Spleen (tissue), 11 donors: ENCODE measurements around the gene LGMN. TPM values are rescaled to one million over a fixed set of nuclear protein-coding genes. Genes with fewer than 3 reads are reported as not detected.

Experiments
- DNase-seq: peaks from one replicate; pipeline ENCODE4 v3.0.0-alpha.2; 2020
- H3K27ac ChIP-seq, 8 donors: fragments of 200-600 bp; sonication (generic) in 7 of 8; 1 replicate in 4 of 8; 2 replicates in 4 of 8; pipeline versions ENCODE4 v1.5.0 to v1.8.0; 2016 to 2021; ENCODE audit warnings: inconsistent platforms in 4 of 8, mild to moderate bottlenecking in 4 of 8, moderate library complexity in 1 of 8
- H3K27me3 ChIP-seq, 7 donors: fragments of 200-600 bp; sonication (generic) in 6 of 7; replicated peaks in 1 of 7; 1 replicate in 4 of 7; 2 replicates in 3 of 7; pipeline versions ENCODE4 v1.5.0 to v1.8.0; 2016 to 2021; ENCODE audit warnings: inconsistent platforms in 3 of 7, mild to moderate bottlenecking in 1 of 7
- H3K36me3 ChIP-seq, 6 donors: fragments of 200-600 bp; sonication (generic) in 5 of 6; 1 replicate in 4 of 6; 2 replicates in 2 of 6; pipeline versions ENCODE4 v1.5.0 to v1.8.0; 2016 to 2021; ENCODE audit warnings: inconsistent platforms in 2 of 6
- H3K4me1 ChIP-seq, 6 donors: fragments of 200-600 bp; sonication (generic) in 5 of 6; 1 replicate in 3 of 6; 2 replicates in 3 of 6; pipeline versions ENCODE4 v1.5.0 to v1.8.0; 2016 to 2021; ENCODE audit warnings: inconsistent platforms in 3 of 6
- H3K4me3 ChIP-seq, 8 donors: fragments of 200-600 bp; sonication (generic) in 7 of 8; 1 replicate in 4 of 8; 2 replicates in 4 of 8; pipeline versions ENCODE4 v1.5.0 to v1.8.0; 2016 to 2021; ENCODE audit warnings: inconsistent platforms in 4 of 8, mild to moderate bottlenecking in 4 of 8, moderate library complexity in 2 of 8
- H3K9me3 ChIP-seq, 8 donors: fragments of 200-600 bp; sonication (generic) in 7 of 8; 1 replicate in 4 of 8; 2 replicates in 4 of 8; pipeline versions ENCODE4 v1.5.0 to v1.8.0; 2016 to 2021; ENCODE audit warnings: inconsistent platforms in 4 of 8
- CTCF ChIP-seq, 11 experiments: fragments of 200-600 bp in 7 of 11; fragments of 450-650 bp in 4 of 11; sonication (generic) in 4 of 11; IDR thresholded peaks in 8 of 11; conservative IDR thresholded peaks in 3 of 11; 1 replicate in 7 of 11; 2 replicates in 4 of 11; pipeline versions ENCODE4 v1.4.0 to v1.8.0; 2016 to 2021; ENCODE audit warnings: antibody characterized with exemption in 11 of 11, inconsistent platforms in 4 of 11, mild to moderate bottlenecking in 1 of 11
- POLR2A ChIP-seq, 3 donors: fragments of 450-650 bp; IDR thresholded peaks; one replicate each; pipeline ENCODE4 v1.5.1; 2017; ENCODE audit warnings: antibody characterized with exemption in 3 of 3, mild to moderate bottlenecking in 1 of 3
- POLR2AphosphoS5 ChIP-seq, 3 donors: sonication (generic); formaldehyde crosslinking; IDR thresholded peaks; one replicate each; pipeline ENCODE4 v1.5.1; 2017; ENCODE audit warnings: antibody characterized with exemption in 3 of 3
- WGBS, 5 donors: extraction: QIAGEN DNeasy Blood & Tissue Kit in 3 of 5; methylation state at CpG; one replicate each; pipeline versions ENCODE4 v1.1.5 to v1.1.7; 2013 to 2018; 5-methylcytosine and 5-hydroxymethylcytosine counted together
- intact Hi-C: fragments of 100-400 bp; cut with DNase I; formaldehyde crosslinking; loops from one replicate; pipeline ENCODE4 v1.15.0; 2023; ENCODE audit warnings: low total_unique reads
- polyA plus RNA-seq, 3 donors: library from polyadenylated mRNA; stranded (reverse); fragments of 200-250 nt; gene quantifications; one replicate each; pipeline ENCODE4 v1.2.1, GENCODE V29; 2013
- total RNA-seq, 7 donors: library from RNA; depleted of rRNA in 3 of 7; stranded (reverse); fragments of >200 nt in 3 of 7; fragmentation: NEBNext Ultra II Directional in 4 of 7; extraction: Animal tissue kit (Norgen Biotek cat#: 25700) in 4 of 7; gene quantifications; one replicate each; pipeline versions ENCODE4 v1.1.0 to v1.2.1, GENCODE V29; 2016 to 2021
- donor health status: healthy with polysubstance abuse.
- donor health status: DM: no; HTN: no; CAD: no; lungs with moderate emphysema.
- donor health status: DM: no; HTN: no; CAD: no.
- donor health status: Bipolar disorder and iron deficiency.
- donor health status: healthy.
- donor health status: DM: no; HTN: no; CAD: no.
- donor health status: DM: yes; HTN: yes; CAD: no.

Gene LGMN
- total and polyA plus RNA-seq, 10 donors, result 56.6 to 270 (median 196) TPM

- no peak for DNase-seq
- H3K27ac ChIP-seq, result no peak overlapping the region
- H3K27me3 ChIP-seq, result no peaks in the 10 kb centered on the region
- TF ChIP-seq POLR2AphosphoS5 (IDR thresholded peaks at IDR 0.05) (no peak), CTCF (IDR thresholded peaks at IDR 0.05 in 8 of 11, conservative IDR thresholded peaks at IDR 0.05 in 3 of 11) (no peak), POLR2A (IDR thresholded peaks at IDR 0.05) (no peak)
- H3K9me3 ChIP-seq, result peaks cover 0 to 8% (median 0%) of the 10 kb centered on the region in 8 donors
- H3K36me3 ChIP-seq, result peaks cover 0 to 37% (median 14%) of the 10 kb centered on the region in 6 donors
- intact Hi-C loops, result no loop called here
- WGBS, 5 donors, result 83 to 97% (median 95%) methylated on average over 6 of the region's 6 CpGs
- no peak overlapping the region for H3K4me3 ChIP-seq
- peaks cover 0 to 11% (median 0%) of the 10 kb centered on the region in 6 donors for H3K4me1 ChIP-seq
Measured at GRCh38 chr14:92735344-92735743, 13.1 kb downstream of the LGMN start.

- Histone ChIP-seq H3K4me1 (peaks cover 0 to 15% (median 0%) of the 10 kb centered on the region in 6 donors), H3K4me3 (no peak overlapping the region), H3K36me3 (peaks cover 0 to 35% (median 14%) of the 10 kb centered on the region in 6 donors), H3K9me3 (peaks cover 0 to 8% (median 0%) of the 10 kb centered on the region in 8 donors), H3K27me3 (no peaks in the 10 kb centered on the region), H3K27ac (no peak overlapping the region)
- TF ChIP-seq CTCF (IDR thresholded peaks at IDR 0.05 in 8 of 11, conservative IDR thresholded peaks at IDR 0.05 in 3 of 11) (no peak), POLR2A (IDR thresholded peaks at IDR 0.05) (no peak), POLR2AphosphoS5 (IDR thresholded peaks at IDR 0.05) (no peak)
- no peak for DNase-seq
- intact Hi-C loops, result no loop called here
- WGBS, 5 donors, result 91 to 95% (median 92%) methylated on average over 7 of the region's 7 CpGs
Measured at GRCh38 chr14:92734618-92735017, 13.8 kb downstream of the LGMN start.

- H3K27me3 ChIP-seq, result no peaks in the 10 kb centered on the region
- 79 to 89% (median 85%) methylated on average over 4 of the region's 4 CpGs for WGBS, 5 donors
- intact Hi-C loops, result no loop called here
- no peak overlapping the region for H3K27ac ChIP-seq
- H3K9me3 ChIP-seq, result peaks cover 0 to 8% (median 0%) of the 10 kb centered on the region in 8 donors
- DNase-seq, result no peak
- peaks cover 0 to 41% (median 14%) of the 10 kb centered on the region in 6 donors for H3K36me3 ChIP-seq
- no peak for TF ChIP-seq POLR2A (IDR thresholded peaks at IDR 0.05)
- no peak for TF ChIP-seq POLR2AphosphoS5 (IDR thresholded peaks at IDR 0.05)
- no peak for TF ChIP-seq CTCF (IDR thresholded peaks at IDR 0.05 in 8 of 11, conservative IDR thresholded peaks at IDR 0.05 in 3 of 11)
- no peak overlapping the region for H3K4me3 ChIP-seq
- H3K4me1 ChIP-seq, result peaks cover 0 to 24% (median 0%) of the 10 kb centered on the region in 6 donors
Measured at GRCh38 chr14:92733007-92733406, 15.4 kb downstream of the LGMN start.

GRCh38 chr14:92731622-92732115, 16.8 kb downstream of the LGMN start:
- Histone ChIP-seq H3K9me3 (peaks cover 0 to 8% (median 0%) of the 10 kb centered on the region in 8 donors), H3K27me3 (no peaks in the 10 kb centered on the region), H3K27ac (no peak overlapping the region), H3K4me3 (no peak overlapping the region), H3K4me1 (peaks cover 0 to 16% (median under 1%) of the 10 kb centered on the region in 6 donors), H3K36me3 (peaks cover 0 to 47% (median 14%) of the 10 kb centered on the region in 6 donors)
- 95 to 96% (median 96%) methylated on average over 3 of the region's 3 CpGs for WGBS, 5 donors
- intact Hi-C loops, result no loop called here
- no peak for TF ChIP-seq POLR2A (IDR thresholded peaks at IDR 0.05)
- no peak for TF ChIP-seq POLR2AphosphoS5 (IDR thresholded peaks at IDR 0.05)
- TF ChIP-seq CTCF (IDR thresholded peaks at IDR 0.05 in 8 of 11, conservative IDR thresholded peaks at IDR 0.05 in 3 of 11), result no peak
- no peak for DNase-seq
